ENCODE results near the gene SH2D1A.
A peak's percentile ranks its signal among the peaks of the same experiment; 100 is the strongest.
"Not testable (repeated sequence)": the region's sequence is repeated elsewhere in the genome, so short reads cannot be mapped to it uniquely, and the experiment has no call there.

The SH2D1A gene

GRCh38 chrX:124354648-124355047 lies 8.3 kb downstream of the SH2D1A start:
- DNase-seq (ENCODE audit: low read depth in 2 of 2), result no peak

GRCh38 chrX:124358800-124359383 lies 12.5 kb downstream of the SH2D1A start:
- DNase-seq (ENCODE audit: low read depth in 2 of 2), result no peak

GRCh38 chrX:124362072-124362471 lies 15.7 kb downstream of the SH2D1A start:
- DNase-seq (ENCODE audit: low read depth in 2 of 2), result no peak

GRCh38 chrX:124362761-124363160 lies 16.4 kb downstream of the SH2D1A start:
- DNase-seq (ENCODE audit: low read depth in 2 of 2), result no peak

GRCh38 chrX:124369722-124370121 lies 23.4 kb downstream of the SH2D1A start:
- DNase-seq (ENCODE audit: low read depth in 2 of 2), result no peak

- no peak for DNase-seq (ENCODE audit: low read depth in 2 of 2)
These were observed 27.0 kb downstream of the SH2D1A start for GRCh38 chrX:124373348-124373747.

GRCh38 chrX:124378643-124379042 lies 32.3 kb downstream of the SH2D1A start:
- DNase-seq (ENCODE audit: low read depth in 2 of 2), result no peak

- no peak for DNase-seq (ENCODE audit: low read depth in 2 of 2)
These were observed 37.0 kb downstream of the SH2D1A start for GRCh38 chrX:124383354-124383753.

GRCh38 chrX:124386401-124386800 lies 40.0 kb downstream of the SH2D1A start:
- DNase-seq (ENCODE audit: low read depth in 2 of 2), result no peak

- DNase-seq (ENCODE audit: low read depth in 2 of 2), result peak; percentile 9 to 32
These were observed 42.2 kb downstream of the SH2D1A start for GRCh38 chrX:124388562-124388961.

GRCh38 chrX:124392794-124393193 lies 46.4 kb downstream of the SH2D1A start:
- no peak for DNase-seq (ENCODE audit: low read depth in 2 of 2)

- DNase-seq (ENCODE audit: low read depth in 2 of 2), result no peak
These were observed 46.9 kb downstream of the SH2D1A start for GRCh38 chrX:124393238-124393637.

- no peak for DNase-seq (ENCODE audit: low read depth in 2 of 2)
These were observed 47.3 kb downstream of the SH2D1A start for GRCh38 chrX:124393659-124394058.

- DNase-seq (ENCODE audit: low read depth in 2 of 2), result no peak
These were observed 49.0 kb downstream of the SH2D1A start for GRCh38 chrX:124395145-124395880.

GRCh38 chrX:124401696-124402095 lies 55.3 kb downstream of the SH2D1A start:
- DNase-seq (ENCODE audit: low read depth in 2 of 2), result no peak

GRCh38 chrX:124405868-124406267 lies 59.5 kb downstream of the SH2D1A start:
- no peak for DNase-seq (ENCODE audit: low read depth in 2 of 2)

- peak; percentile 32 to 35 for DNase-seq (ENCODE audit: low read depth in 2 of 2)
These were observed 60.1 kb downstream of the SH2D1A start for GRCh38 chrX:124406294-124407014.

- DNase-seq (ENCODE audit: low read depth in 2 of 2), result no peak
These were observed 60.9 kb downstream of the SH2D1A start for GRCh38 chrX:124407226-124407625.

GRCh38 chrX:124408380-124408779 lies 62.0 kb downstream of the SH2D1A start:
- not testable (repeated sequence) for DNase-seq (ENCODE audit: low read depth in 2 of 2)

- no peak for DNase-seq (ENCODE audit: low read depth in 2 of 2)
These were observed 66.9 kb downstream of the SH2D1A start for GRCh38 chrX:124413244-124413643.

- no peak for DNase-seq (ENCODE audit: low read depth in 2 of 2)
These were observed 67.9 kb downstream of the SH2D1A start for GRCh38 chrX:124414281-124414680.

GRCh38 chrX:124415115-124415800 lies 68.9 kb downstream of the SH2D1A start:
- no peak for DNase-seq (ENCODE audit: low read depth in 2 of 2)

Measured in stimulated activated CD4-positive, alpha-beta T cell treated with anti-CD3 and anti-CD28 coated beads, Interleukin-12 subunit alpha, Interleukin-12 subunit beta, amount 100 ng/mL, for 24 hours (primary cell).